DMS153 treated with DMSO at 0.1 percent for 48 hours (cell line): ENCODE results near the gene ME3.

Source experiments
- DNase-seq: peaks from one replicate; lab custom pipeline; 2025; ENCODE audit not compliant: unreplicated experiment; lab: John Stamatoyannopoulos, UW

ME3 gene

GRCh38 chr11:86495351-86495750 lies 177.1 kb downstream of the ME3 start:
- DNase-seq = no peak

GRCh38 chr11:86492370-86493010 lies 179.9 kb downstream of the ME3 start:
- DNase-seq = no peak

- DNase-seq = no peak
These were observed 181.4 kb downstream of the ME3 start for GRCh38 chr11:86491027-86491426.

- no peak for DNase-seq
These were observed 181.8 kb downstream of the ME3 start for GRCh38 chr11:86490582-86490981.

GRCh38 chr11:86489442-86489841 lies 183.0 kb downstream of the ME3 start:
- no peak for DNase-seq

- DNase-seq = peak; percentile 9
These were observed 183.9 kb downstream of the ME3 start for GRCh38 chr11:86488553-86488952.

GRCh38 chr11:86487671-86488070 lies 184.7 kb downstream of the ME3 start:
- DNase-seq = no peak

GRCh38 chr11:86486261-86487030 lies 186.0 kb downstream of the ME3 start:
- DNase-seq = no peak

GRCh38 chr11:86484795-86485166 lies 187.6 kb downstream of the ME3 start:
- no peak for DNase-seq

GRCh38 chr11:86483940-86484794 lies 188.2 kb downstream of the ME3 start:
- DNase-seq = no peak

- no peak for DNase-seq
These were observed 188.8 kb downstream of the ME3 start for GRCh38 chr11:86483610-86483939.

GRCh38 chr11:86482692-86483091 lies 189.7 kb downstream of the ME3 start:
- DNase-seq = no peak

GRCh38 chr11:86481399-86481798 lies 191.0 kb downstream of the ME3 start:
- no peak for DNase-seq

GRCh38 chr11:86478348-86478747 lies 194.1 kb downstream of the ME3 start:
- no peak for DNase-seq

- DNase-seq = no peak
These were observed 194.8 kb downstream of the ME3 start for GRCh38 chr11:86477495-86478155.

- no peak for DNase-seq
These were observed 196.1 kb downstream of the ME3 start for GRCh38 chr11:86476109-86476861.

- DNase-seq = no peak
These were observed 197.4 kb downstream of the ME3 start for GRCh38 chr11:86475027-86475426.

GRCh38 chr11:86473991-86474833 lies 198.2 kb downstream of the ME3 start:
- DNase-seq = no peak

- no peak for DNase-seq
These were observed 202.7 kb downstream of the ME3 start for GRCh38 chr11:86469491-86470388.
